Measurements from ENCODE around the gene CD82.

- TF ChIP-seq STAT6 (CRISPR knock-in tag; IDR thresholded peaks at IDR 0.05; ENCODE audit: borderline replicate concordance) (no peak), CTCF (CRISPR knock-in tag; IDR thresholded peaks at IDR 0.05) (no peak), FOSL2 (CRISPR knock-in tag; IDR thresholded peaks at IDR 0.05) (no peak), ZNF225 (CRISPR knock-in tag; IDR thresholded peaks at IDR 0.05) (no peak)
These were observed 1.3 kb upstream of the CD82 start for GRCh38 chr11:44564166-44564565.
